GM18873 (cell line): ENCODE results near the gene DDX6.
"Not testable (repeated sequence)": the region's sequence is repeated elsewhere in the genome, so short reads cannot be mapped to it uniquely, and the experiment has no call there.

Source experiments
- ATAC-seq: cut with Tn5 transposase; IDR thresholded peaks from one replicate; pipeline ENCODE4 v1.9.1; 2021; ENCODE audit warnings: mild to moderate bottlenecking, moderate library complexity, moderate number of reproducible peaks; ENCODE audit not compliant: unreplicated experiment, low FRiP score

Gene DDX6, protein sequence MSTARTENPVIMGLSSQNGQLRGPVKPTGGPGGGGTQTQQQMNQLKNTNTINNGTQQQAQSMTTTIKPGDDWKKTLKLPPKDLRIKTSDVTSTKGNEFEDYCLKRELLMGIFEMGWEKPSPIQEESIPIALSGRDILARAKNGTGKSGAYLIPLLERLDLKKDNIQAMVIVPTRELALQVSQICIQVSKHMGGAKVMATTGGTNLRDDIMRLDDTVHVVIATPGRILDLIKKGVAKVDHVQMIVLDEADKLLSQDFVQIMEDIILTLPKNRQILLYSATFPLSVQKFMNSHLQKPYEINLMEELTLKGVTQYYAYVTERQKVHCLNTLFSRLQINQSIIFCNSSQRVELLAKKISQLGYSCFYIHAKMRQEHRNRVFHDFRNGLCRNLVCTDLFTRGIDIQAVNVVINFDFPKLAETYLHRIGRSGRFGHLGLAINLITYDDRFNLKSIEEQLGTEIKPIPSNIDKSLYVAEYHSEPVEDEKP

DNA sequence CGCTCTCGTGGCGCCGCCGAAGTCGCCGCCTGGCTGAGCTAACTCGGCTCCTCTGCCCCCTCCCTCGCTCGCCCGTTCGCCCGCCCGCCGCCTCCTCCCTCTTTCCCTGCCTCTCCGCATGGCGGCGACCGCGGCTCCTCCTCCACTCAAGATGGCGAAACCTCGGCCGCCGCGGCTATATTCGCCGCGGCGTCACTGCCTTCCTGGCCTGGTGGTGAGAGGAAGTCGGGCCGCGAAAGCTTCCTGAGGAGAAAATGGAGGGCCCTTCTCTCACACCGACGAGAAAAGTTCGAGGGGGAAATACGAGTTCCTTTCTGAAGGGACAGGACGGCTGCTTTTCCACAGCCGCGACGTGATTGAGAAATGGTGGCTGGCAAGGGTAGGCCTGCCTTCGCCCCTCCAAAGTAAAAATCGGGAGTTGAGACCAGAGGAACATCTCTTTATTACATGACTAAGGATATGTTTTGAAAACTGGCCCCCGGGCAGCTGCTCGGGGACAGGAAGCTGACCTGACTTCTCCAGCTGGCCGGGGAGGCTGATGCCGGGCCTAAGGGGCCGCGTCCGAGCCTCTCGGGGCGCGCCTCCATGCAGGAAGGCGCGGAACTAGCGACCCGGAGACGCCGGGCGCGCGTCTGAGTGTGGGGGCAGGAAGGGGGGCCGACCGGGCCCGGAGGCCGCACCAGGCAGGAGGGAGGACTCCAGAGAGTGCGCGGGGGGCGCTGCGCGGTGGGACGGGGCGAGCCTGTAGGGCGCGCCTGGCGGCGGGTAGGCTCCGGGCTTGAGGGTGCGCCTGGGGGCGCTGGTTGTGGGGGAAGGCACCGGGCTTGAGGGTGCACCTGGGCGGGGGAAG is at the start of gene DDX6:
TSS of gene DDX6 (minus strand) at position 54 of the 850 bp plus-strand sequence. CDS start 4,913 bp downstream, outside the sequence.
- no peak for ATAC-seq

DNA sequence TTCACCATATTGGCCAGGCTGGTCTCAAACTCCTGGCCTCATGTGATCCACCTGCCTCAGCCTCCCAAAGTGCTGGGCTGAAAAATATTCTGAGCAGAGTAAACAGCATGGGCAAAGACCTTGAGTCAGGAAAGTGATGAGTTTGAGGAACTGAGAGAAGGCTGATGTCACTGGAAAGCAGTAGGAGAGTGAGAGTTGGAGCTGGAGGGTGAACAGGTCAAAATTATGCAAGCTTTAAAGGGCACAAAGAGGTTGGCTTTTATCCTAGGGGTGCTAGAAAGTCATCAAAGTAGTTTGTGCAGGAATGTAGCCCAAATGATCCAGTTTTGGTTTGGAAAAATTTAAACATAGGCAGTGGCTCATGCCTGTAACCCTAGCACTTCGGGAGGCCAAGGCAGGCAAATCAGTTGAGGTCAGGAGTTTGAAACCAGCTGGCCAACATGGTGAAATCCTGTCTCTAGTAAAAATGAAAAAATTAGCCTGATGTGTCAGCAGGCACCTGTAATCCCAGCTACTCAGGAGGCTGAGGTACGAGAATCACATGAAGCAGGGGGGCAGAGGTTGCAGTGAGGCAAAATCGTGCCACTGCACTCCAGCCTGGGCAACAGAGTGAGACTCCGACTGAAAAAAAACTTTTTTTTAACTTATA is 48.1 kb upstream of the DDX6 start:
- peak; percentile 60 for ATAC-seq

DNA sequence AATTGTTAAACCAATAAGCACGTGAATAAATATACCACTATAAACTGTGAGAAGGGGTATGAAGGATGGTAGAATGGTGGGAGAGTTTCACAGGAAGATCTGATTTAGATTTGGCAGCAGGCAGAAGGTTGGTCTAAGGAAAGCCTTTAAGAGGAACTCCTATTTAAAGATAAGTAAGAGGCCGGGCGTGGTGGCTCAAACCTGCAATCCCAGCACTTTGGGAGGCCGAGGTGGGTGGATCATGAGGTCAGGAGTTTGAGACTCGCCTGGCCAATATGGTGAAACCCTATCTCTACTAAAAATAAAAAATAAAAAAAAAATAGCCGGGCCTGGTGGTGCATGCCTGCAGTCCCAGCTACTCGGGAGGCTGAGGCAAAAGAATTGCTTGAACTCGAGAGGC is 46.9 kb upstream of the DDX6 start:
- ATAC-seq = no peak

DNA sequence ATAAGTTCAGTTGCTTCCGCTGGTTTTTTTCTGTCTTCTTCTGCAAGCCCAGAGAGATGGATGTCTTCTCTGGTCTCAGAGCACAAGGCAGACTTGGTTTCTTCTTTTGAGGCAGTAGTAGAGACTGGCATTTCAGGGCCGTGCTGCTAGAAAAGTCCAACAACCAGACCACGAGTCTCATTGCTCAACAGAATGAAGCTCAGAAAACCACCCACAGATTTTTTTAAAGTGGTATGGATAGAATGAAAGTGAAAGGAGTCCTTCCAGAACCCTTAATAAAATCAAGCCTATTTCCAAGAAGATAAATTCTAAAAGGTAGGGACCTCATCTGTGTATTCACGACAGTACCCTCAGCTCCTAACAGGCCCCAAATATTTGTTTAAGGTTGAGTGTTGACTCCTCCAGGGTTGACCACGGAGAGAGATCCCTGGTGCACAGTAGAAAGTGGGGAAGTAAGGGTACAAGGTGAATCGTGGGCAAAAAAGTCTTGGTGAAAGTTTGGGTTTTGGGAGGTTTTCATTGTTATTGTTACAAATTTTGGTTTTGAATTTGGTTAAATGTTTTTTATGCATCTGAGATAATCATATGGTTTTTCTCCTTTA is 43.6 kb upstream of the DDX6 start:
- ATAC-seq = no peak

DNA sequence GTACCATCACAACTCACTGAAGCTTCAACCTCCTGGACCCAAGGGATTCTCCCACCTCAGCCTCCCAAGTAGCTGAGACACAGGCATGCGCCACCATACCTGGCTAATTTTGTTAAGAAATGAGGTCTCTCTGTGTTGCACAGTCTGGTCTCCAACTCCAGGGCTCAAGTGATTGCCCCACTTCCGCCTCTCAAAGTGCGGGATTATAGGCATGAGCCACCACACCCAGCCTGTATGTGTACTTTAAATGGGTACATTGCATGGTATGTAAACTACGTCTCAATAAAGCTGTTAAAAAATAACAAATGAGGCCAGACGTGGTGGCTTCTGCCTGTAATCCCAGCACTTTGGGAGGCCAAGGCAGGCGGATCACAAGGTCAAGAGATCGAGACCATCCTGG is 36.2 kb upstream of the DDX6 start:
- no peak for ATAC-seq

DNA sequence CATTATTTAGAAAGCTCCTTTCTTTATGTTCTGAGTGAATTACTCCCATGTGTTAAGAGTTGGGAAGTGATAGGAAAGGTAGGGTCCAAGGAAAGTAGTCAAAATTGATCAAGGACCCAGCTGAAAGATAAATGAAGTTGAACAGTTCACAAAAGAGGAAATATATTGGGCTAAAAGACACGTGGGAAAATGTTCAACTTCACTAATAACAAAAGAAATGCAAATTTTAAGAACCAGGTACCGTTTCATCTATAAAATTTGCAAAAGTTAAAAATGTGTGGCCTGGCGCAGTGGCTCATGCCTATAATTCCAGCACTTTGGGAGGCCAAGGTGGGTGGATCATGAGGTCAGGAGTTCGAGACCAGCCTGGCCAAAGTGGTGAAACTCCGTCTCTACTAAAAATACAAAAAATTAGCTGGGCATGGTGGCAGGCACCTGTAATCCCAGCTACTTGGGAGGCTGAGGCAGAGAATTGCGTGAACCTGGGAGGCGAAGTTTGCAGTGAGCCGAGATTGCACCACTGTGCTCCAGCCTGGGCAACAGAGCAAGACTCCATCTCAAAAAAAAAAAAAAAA is 32.1 kb upstream of the DDX6 start:
- ATAC-seq = not testable (repeated sequence)

DNA sequence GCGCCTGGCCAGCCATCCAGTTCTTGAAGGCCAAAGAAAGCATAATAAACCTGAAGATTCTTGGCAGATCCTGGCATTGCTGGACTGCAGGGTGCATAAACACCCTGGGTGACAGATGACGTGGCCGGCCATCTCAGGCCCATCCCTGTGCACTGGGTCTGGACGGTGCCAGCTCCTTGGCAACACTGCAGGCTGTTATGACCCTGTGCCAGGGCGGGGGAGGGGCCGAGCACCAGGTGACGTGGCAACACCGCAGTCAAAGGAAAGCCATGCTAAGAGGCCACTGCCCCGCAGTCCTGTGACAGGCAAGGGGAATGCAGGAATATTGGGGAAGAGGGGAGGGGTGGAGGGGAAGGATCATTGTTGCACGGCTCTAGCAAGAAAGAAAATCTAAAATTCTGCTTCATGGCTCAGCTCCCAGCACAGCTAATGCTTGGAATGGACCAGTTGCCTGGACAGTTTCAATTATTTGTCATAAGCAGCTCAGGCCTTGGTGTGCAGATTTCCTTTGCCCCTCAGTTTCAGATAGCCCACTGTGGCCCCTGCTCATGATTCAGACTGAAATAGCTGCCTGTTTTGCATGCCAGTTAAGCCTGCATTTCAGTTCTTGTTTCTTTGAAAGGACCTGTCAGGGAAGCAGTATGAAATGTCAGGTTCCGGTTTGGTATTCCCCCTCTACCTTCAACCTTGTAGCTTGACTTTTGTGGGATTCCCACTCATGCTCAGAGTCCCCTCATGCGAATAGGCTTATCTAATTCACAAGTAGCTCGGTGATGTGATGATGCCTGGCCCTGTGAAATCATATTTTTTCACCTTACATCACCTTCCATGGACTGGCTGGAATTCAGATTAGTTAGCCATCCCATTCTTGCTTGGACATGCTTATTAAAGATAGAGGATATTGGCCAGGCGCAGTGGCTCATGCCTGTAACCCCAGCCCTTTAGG is 29.7 kb upstream of the DDX6 start:
- peak; percentile 87 for ATAC-seq

DNA sequence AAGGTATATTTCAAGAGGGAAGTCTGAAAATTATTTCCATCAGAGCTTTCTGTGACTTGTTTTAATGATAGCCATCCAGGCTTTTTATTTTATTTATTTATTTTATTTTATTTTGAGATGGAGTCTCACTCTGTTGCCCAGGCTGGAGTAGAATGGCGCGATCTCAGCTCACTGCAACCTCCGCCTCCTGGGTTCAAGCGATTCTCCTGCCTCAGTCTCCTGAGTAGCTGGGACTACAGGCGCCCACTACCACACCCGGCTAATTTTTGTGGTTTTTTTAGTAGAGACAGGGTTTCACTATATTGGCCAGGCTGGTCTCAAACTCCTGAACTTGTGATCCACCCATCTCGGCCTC is 29.0 kb upstream of the DDX6 start:
- ATAC-seq = not testable (repeated sequence)

DNA sequence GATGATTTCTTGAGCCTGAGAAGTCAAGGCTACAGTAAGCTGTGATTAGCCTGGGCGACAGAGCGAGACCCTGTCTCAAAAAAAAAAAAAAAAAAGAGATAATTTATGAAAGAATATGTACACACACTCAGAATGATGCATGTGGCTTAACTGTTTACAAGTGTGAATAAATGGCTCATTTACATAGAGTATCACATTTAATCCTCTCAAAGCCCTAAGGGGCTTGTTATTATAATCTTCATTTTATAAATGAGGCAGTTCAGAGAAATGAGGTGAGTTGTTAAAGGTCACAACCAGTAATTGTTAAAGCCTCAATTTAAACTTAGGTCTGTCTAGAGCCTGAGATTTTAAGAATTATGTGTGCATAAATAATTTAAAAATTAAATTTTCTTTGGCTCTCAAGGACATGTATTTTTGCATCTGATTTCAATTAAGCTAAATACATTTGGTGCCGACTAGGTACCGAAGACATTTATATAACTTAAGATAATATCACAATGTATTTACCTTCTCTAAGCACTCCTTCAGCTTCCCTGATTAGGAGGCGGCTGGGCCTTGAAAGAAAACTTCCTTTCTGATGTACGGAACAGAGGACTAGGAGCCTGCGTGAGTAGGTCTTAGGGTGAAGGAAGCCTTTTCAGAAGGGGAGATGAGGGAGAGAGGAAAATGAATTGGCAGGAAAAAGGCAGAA is 28.5 kb upstream of the DDX6 start:
- no peak for ATAC-seq

DNA sequence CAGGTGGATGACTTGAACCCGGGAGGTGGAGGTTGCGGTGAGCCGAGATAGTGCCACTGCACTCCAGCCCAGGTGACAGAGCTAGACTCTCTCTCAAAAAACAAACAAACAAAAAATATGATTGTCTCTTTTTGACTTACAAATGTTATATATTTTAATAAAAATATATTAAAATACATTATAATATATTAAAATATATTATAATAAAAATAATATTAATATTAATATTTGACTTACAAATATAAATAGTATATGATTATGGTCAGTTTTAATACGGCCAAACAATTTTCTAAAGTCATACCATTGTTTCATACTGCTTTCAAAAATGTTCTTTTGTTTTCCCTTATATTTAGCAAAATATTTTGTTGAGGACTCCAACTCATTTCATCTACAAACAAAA is 27.2 kb upstream of the DDX6 start:
- no peak for ATAC-seq

DNA sequence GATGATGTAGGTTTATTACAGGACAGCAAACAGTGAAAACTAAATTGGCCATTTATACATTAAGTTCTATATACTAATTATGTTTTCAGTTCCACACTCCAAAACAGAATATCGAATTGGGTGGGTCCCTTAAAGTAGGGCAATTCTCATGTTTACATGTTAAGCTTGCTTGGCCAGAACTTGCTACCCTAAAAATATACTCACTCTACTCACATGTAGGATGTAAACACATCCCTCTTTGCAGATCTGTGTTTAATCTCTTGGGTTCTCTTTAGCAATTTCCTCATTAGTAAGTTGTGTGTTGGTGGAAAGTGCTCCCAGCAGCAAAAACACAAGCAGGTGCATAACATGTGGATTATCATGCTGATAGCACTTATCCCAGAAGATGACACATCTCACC is 22.6 kb upstream of the DDX6 start:
- ATAC-seq = no peak

DNA sequence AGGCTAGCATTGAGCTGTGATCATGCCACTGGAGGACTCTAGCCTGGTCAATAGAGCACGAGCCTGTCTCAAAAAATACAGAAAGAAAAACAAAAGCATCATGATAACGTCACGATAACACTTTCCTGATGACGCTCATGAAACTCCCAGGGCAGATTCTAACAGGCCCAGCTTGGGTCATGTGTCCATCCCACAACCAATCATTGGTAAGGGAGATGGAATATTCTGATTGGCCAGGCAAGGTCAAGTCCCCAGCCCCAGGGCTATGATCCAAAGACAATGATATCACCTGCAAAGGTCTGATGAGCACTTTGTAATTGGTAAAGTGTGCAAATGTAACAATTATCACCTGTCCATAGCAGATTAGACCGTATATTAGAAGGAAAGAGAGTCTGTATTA is 21.5 kb upstream of the DDX6 start:
- no peak for ATAC-seq

DNA sequence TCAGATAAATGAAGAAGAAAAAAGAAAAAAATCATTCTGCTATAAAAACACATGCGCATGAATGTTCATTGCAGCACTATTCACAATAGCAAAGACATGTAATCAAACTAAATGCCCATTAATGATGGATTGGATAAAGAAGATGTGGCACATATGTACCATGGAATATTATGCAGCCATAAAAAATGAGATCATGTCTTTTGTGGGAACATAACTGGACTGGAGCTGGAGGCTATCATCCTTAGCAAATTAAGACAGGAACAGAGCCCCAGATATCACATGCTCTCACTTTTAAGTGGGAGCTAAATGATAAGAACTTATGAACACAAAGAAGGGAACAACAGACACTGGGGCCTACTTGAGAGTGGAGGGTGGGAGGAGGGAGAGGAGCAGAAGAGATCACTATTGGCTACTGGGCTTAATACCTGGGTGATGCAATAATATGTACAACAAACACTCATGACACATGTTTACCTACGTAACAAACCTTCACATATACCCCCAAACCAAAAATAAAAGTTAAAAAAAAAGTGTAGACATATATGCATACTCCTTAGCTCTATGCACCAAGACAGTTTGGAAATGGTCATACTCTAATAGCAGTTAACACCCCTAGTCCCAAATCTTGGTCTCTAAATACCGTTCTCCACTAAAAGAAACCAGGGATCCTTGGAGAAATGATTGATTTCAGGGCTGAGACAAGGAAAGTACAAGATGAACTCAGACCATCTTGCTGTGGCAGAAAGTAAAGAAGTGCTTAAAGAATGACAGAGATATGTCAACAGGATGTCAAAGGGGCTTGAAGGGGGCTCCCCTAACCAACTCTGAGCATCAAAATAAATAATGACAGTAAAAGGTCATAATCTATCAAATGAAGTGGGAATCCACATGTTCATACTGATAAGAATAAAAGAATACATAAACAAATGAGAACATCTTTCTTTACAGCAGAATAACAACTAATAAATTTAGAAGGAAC is 17.1 kb upstream of the DDX6 start:
- no peak for ATAC-seq

DNA sequence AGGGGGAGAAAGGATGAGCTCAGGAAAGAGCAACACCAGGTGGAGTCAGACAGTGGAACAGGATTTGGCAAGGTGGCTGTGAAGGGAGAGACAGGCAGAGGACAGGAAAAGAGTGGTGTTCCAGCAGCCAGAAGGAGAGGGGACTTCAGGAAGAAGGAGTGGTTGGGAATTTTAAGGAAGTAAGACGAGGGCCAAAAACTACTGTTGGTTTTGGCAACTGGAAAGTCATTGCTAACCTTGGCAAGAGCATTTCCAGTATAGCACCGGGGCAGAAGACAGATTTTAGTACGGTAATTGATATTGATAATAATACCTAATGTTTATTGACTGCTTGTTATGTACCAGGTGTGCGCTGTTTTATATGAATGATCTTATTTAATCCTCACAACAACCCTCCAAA is 15.4 kb upstream of the DDX6 start:
- ATAC-seq = no peak

DNA sequence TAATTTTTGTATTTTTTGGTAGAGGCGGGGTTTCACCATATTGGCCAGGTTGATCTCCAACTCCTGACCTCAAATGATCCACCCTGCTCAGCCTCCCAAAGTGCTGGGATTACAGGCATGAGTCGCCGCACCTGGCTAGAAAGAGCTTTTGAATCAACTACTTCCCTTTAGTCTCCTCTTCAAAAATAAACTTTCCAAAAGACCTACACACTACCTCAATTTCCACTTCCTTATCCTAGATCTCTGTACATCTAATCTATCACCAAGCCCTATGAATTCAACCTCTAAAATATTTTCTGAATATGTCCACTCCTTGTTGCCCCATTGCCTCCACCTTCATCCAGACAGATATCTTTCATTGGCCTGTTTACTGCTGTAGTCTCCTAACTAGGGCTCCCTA is 13.1 kb upstream of the DDX6 start:
- ATAC-seq = no peak

DNA sequence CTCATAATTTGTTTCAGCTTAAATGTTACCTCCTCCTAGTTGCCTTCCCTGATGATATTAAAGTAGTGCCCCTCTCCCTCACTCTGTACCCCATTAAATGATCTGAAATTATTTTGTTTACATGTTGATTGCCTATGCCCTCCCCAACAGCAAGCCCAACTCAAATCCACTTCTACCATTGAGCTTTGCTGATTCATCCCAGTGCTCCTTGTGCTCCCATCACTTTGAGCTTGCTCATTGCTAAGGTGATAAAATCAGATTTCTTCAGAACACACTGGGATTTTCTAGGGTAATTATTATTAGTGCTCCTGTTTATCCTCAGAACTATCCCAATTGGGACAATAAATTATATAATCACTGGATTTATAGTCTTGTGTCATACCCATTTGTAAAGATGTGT is 8.4 kb upstream of the DDX6 start:
- ATAC-seq = no peak

DNA sequence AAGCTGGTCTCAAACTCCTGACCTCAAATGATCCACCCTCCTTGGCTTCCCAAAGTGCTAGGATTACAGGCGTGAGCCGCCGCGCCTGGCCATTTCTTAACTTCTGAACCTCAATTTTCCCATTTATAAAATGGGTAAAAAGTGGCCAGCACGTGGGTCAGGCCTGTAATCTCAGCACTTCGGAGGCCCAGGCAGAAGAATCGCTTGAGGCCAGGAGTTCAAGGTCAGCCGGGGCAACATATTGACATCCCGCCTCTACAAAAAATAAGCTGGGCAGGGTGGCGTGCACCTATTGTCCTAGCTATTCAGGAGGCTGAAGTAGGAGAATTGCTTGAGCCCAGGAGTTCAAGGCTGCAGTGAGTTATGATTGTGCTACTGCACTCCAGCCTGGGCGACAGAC is 6.5 kb upstream of the DDX6 start:
- no peak for ATAC-seq
